Prostate gland (tissue), 2 donors: Measurements from ENCODE around the gene KLHL12. TPM values are rescaled to one million over a fixed set of nuclear protein-coding genes. Genes with fewer than 3 reads are reported as not detected.

Experiments
- DNase-seq: peaks from one replicate; pipeline ENCODE4 v3.0.0-alpha.2; 2019; ENCODE audit warnings: low spot score
- H3K27ac ChIP-seq, 2 donors: fragments of 200-600 bp; sonication (generic); 2 replicates each; pipeline ENCODE4 v1.5.1; 2017 to 2019
- H3K27me3 ChIP-seq: fragments of 200-600 bp; sonication (generic); replicated peaks from 2 replicates; pipeline ENCODE4 v1.5.1; 2019; ENCODE audit not compliant: insufficient read depth
- H3K36me3 ChIP-seq, 2 donors: fragments of 200-600 bp; sonication (generic); 1 replicate in 1 of 2; 2 replicates in 1 of 2; pipeline versions ENCODE4 v1.5.1 to v1.8.1; 2017 to 2019
- H3K4me1 ChIP-seq: fragments of 200-600 bp; sonication (generic); replicated peaks from 2 replicates; pipeline ENCODE4 v1.5.1; 2019
- H3K4me3 ChIP-seq, 2 donors: fragments of 200-600 bp; sonication (generic); 2 replicates each; pipeline ENCODE4 v1.5.1; 2017 to 2019
- H3K9me3 ChIP-seq: fragments of 200-600 bp; sonication (generic); 2 replicates; pipeline ENCODE4 v1.5.1; 2017
- CTCF ChIP-seq, 4 experiments: fragments of 200-600 bp in 2 of 4; fragments of 450-650 bp in 2 of 4; sonication (generic) in 2 of 4; IDR thresholded peaks; 1 replicate in 3 of 4; 2 replicates in 1 of 4; pipeline ENCODE4 v1.5.1; 2016 to 2019; ENCODE audit warnings: antibody characterized with exemption in 4 of 4, mild to moderate bottlenecking in 2 of 4, moderate library complexity in 2 of 4
- POLR2A ChIP-seq: fragments of 450-650 bp; IDR thresholded peaks from one replicate; pipeline ENCODE4 v1.6.1; 2016; ENCODE audit warnings: antibody characterized with exemption, mild to moderate bottlenecking
- POLR2AphosphoS5 ChIP-seq: sonication (generic); formaldehyde crosslinking; IDR thresholded peaks from one replicate; pipeline ENCODE4 v1.6.1; 2017; ENCODE audit warnings: antibody characterized with exemption
- WGBS: methylation state at CpG from one replicate; pipeline ENCODE4 v1.1.5; 2018; 5-methylcytosine and 5-hydroxymethylcytosine counted together
- intact Hi-C: fragments of 100-400 bp; cut with DNase I; formaldehyde crosslinking; loops from one replicate; pipeline ENCODE4 v1.14.2; 2022
- total RNA-seq, 2 donors: library from RNA; depleted of rRNA; stranded (reverse); fragments of >200 nt; gene quantifications; one replicate each; pipeline ENCODE4 v1.1.0, GENCODE V29; 2016

The KLHL12 gene
- total RNA-seq, 2 donors from 2014 or later, result 33.9 to 56.6 TPM

- no peak overlapping the region for H3K27ac ChIP-seq
- no peak for DNase-seq
- H3K4me1 ChIP-seq, result no peaks in the 10 kb centered on the region
- TF ChIP-seq POLR2AphosphoS5 (no peak), POLR2A (no peak), CTCF (IDR thresholded peaks at IDR 0.05) (no peak)
- no peaks in the 10 kb centered on the region for H3K27me3 ChIP-seq
- no peaks in the 10 kb centered on the region for H3K36me3 ChIP-seq
- H3K4me3 ChIP-seq, result no peak overlapping the region
- H3K9me3 ChIP-seq, result no peaks in the 10 kb centered on the region
- intact Hi-C loops, result no loop called here
- 83% methylated on average over 3 of the region's 3 CpGs for WGBS
These were observed 38.4 kb upstream of the KLHL12 start for GRCh38 chr1:202965422-202965821.

- TF ChIP-seq POLR2AphosphoS5 (no peak), CTCF (IDR thresholded peaks at IDR 0.05) (no peak), POLR2A (no peak)
- Histone ChIP-seq H3K27ac (no peak overlapping the region), H3K4me1 (no peaks in the 10 kb centered on the region), H3K4me3 (no peak overlapping the region), H3K36me3 (no peaks in the 10 kb centered on the region), H3K27me3 (no peaks in the 10 kb centered on the region), H3K9me3 (no peaks in the 10 kb centered on the region)
- intact Hi-C loops, result no loop called here
- no peak for DNase-seq
- 80% methylated on average over 6 of the region's 6 CpGs for WGBS
These were observed 37.9 kb upstream of the KLHL12 start for GRCh38 chr1:202964791-202965410.

- H3K36me3 ChIP-seq, result no peaks in the 10 kb centered on the region
- no peaks in the 10 kb centered on the region for H3K9me3 ChIP-seq
- H3K27ac ChIP-seq, result no peak overlapping the region
- WGBS, result 71% methylated on average over 5 of the region's 5 CpGs
- H3K4me1 ChIP-seq, result peaks cover 8% of the 10 kb centered on the region
- H3K27me3 ChIP-seq, result no peaks in the 10 kb centered on the region
- intact Hi-C loops, result no loop called here
- H3K4me3 ChIP-seq, result no peak overlapping the region
- DNase-seq, result no peak
- TF ChIP-seq POLR2AphosphoS5, result no peak
- TF ChIP-seq POLR2A, result no peak
- TF ChIP-seq CTCF (IDR thresholded peaks at IDR 0.05), result no peak
These were observed 34.3 kb upstream of the KLHL12 start for GRCh38 chr1:202961220-202961880.

GRCh38 chr1:202959276-202959620 is 32.2 kb upstream of the KLHL12 start:
- intact Hi-C loops, result no loop called here
- TF ChIP-seq POLR2A, result no peak
- no peak for TF ChIP-seq POLR2AphosphoS5
- TF ChIP-seq CTCF (IDR thresholded peaks at IDR 0.05), result no peak
- Histone ChIP-seq H3K36me3 (no peaks in the 10 kb centered on the region), H3K27ac (no peak overlapping the region), H3K4me3 (no peak overlapping the region), H3K4me1 (peaks cover 16% of the 10 kb centered on the region), H3K9me3 (no peaks in the 10 kb centered on the region), H3K27me3 (no peaks in the 10 kb centered on the region)
- WGBS, result 20% methylated on average over 1 of the region's 1 CpG
- DNase-seq, result no peak
